Fibroblast of villous mesenchyme (primary cell): ENCODE measurements around the gene SRP68. TPM values are rescaled to one million over a fixed set of nuclear protein-coding genes. Genes with fewer than 3 reads are reported as not detected.

Source experiments
- DNase-seq: peaks from one replicate; pipeline ENCODE4 v3.0.0-alpha.2; 2010; ENCODE audit warnings: low read depth
- H3K4me3 ChIP-seq: 2 replicates; pipeline ENCODE4 v1.5.1; 2011; ENCODE audit warnings: low read depth, mild to moderate bottlenecking, low read length
- total RNA-seq: library from RNA; depleted of rRNA; stranded (reverse); fragments of >200 nt; gene quantifications from 2 replicates; pipeline ENCODE4 v1.2.3, GENCODE V29; 2012
- TF ChIP-seq, protein P1 (sequence below): IDR thresholded peaks from 2 replicates; pipeline ENCODE4 v1.5.1; 2012; ENCODE audit warnings: low read depth, mild to moderate bottlenecking, low read length; ENCODE audit not compliant: insufficient read depth

Gene SRP68
- total RNA-seq, 1 donor = 42.3 TPM

DNA sequence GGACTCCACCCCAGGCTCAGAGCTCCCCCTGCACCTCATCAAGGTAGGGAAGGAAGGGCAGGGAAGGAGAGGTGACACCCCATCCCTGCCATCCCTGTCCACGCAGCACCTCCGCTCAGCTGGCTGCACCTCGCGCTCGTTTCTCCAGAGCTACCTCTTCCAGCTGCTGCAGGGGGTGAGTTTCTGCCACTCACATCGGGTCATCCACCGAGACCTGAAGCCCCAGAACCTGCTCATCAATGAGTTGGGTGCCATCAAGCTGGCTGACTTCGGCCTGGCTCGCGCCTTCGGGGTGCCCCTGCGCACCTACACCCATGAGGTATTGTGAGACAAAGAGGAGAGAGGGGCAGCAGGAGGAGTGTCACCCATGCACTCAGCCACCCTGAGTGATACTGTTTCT is 70.2 kb downstream of the SRP68 start:
- no peak overlapping the region for H3K4me3 ChIP-seq
- no peak for DNase-seq
- TF ChIP-seq, protein P1, sequence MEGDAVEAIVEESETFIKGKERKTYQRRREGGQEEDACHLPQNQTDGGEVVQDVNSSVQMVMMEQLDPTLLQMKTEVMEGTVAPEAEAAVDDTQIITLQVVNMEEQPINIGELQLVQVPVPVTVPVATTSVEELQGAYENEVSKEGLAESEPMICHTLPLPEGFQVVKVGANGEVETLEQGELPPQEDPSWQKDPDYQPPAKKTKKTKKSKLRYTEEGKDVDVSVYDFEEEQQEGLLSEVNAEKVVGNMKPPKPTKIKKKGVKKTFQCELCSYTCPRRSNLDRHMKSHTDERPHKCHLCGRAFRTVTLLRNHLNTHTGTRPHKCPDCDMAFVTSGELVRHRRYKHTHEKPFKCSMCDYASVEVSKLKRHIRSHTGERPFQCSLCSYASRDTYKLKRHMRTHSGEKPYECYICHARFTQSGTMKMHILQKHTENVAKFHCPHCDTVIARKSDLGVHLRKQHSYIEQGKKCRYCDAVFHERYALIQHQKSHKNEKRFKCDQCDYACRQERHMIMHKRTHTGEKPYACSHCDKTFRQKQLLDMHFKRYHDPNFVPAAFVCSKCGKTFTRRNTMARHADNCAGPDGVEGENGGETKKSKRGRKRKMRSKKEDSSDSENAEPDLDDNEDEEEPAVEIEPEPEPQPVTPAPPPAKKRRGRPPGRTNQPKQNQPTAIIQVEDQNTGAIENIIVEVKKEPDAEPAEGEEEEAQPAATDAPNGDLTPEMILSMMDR = no peak

DNA sequence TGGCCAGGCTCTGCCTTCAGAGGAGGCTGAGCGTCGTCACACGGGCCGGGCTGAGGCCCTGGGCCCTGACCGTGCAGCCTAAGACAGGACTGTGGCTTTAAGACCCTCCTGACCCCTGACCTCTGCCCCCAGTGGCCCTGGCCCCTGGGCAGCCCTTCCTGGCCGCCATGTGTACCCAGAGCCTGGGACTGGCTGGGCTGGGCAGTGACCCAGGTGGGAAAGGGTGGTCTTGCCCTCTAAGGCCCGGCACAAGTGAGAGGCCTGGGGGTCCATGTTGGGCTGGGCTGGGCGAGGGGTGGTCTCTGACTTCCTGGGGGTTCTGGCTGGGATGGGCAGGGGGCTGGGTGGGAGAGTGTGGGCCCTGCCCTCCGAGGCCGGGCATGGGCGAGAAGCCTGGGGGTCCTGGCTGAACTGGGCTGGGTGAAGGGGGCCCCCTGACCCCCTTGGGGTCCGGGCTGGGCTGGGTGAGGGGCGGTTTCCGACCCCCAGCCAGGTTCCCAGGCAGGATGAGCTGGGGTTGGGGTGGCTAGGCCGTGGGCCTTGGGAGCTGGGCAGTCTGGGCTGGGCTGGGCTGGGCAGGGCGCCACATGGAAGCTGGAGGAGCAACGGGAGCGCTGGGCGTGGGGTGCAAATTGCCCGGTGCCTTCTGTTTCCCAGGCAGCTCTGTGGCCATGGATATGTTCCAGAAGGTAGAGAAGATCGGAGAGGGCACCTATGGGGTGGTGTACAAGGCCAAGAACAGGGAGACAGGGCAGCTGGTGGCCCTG is 71.4 kb downstream of the SRP68 start, which contains the start of gene CDK3:
Gene CDK3 (plus strand): TSS at position 101 of the 767 bp plus-strand sequence. CDS start 571 bp downstream, at position 672.
- H3K4me3 ChIP-seq = no peak within 1 kb of the TSS
- DNase-seq = no peak
- TF ChIP-seq, protein P1 = no peak

DNA sequence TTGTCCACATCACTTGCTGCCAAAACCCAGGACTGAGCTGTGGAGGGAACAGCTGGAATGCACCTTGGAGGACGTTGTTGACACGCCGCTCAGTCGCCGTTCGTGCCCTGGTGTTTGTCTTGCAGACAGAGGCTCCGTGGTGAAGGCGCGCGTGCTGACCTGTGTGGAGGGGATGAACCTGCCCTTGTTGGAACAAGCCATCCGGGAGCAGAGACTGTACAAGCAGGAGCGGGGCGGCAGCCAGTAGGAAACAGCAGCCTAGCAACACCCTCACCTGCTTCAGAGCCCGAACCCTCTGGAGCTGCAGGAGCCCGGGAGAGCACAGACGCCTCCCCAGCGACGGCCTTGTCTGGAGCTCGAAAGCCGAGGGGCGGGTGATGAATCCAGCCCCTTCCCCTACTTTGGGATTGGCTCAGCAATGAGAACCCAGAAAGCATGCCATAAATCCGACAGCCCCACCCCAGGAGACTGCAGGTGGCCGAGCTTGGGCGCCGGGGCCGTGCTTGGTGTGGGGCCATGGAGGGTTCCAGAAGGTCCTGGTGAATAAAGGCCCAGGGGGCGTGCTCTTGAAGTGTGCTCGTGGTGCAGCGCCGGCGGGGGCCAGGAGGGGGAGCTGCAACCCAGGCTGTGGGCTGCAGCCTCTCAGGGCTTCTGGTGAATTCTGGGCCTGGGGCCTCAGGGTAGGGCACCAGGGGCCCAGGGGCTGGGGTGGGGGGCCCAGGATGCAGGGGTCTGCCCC is 72.1 kb downstream of the SRP68 start:
- TF ChIP-seq, protein P1 = peak; percentile 66
- no peak overlapping the region for H3K4me3 ChIP-seq
- DNase-seq = peak; percentile 30

DNA sequence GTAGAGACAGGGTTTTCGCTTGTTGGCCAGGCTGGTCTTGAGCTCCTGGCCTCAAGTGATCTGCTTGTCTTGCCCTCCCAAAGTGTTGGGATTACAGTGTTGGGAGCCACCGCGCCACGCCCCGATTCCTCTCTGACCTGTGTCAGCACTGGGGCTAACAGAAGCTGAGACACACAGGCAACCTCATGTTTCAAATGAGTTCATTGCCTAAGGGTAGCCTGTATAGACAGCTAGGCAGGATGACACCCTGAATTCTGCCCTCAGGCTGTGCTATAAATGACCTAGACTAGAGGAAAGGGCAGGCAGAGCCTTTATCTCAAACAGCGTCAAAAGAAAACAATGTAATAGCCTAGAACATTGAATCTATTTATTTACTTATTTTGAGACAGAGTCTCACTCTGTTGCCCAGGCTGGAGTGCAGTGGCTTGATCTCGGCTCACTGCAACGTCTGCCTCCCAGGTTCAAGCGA is 74.0 kb downstream of the SRP68 start:
- TF ChIP-seq, protein P1 = no peak
- no peak for DNase-seq
- no peak overlapping the region for H3K4me3 ChIP-seq

DNA sequence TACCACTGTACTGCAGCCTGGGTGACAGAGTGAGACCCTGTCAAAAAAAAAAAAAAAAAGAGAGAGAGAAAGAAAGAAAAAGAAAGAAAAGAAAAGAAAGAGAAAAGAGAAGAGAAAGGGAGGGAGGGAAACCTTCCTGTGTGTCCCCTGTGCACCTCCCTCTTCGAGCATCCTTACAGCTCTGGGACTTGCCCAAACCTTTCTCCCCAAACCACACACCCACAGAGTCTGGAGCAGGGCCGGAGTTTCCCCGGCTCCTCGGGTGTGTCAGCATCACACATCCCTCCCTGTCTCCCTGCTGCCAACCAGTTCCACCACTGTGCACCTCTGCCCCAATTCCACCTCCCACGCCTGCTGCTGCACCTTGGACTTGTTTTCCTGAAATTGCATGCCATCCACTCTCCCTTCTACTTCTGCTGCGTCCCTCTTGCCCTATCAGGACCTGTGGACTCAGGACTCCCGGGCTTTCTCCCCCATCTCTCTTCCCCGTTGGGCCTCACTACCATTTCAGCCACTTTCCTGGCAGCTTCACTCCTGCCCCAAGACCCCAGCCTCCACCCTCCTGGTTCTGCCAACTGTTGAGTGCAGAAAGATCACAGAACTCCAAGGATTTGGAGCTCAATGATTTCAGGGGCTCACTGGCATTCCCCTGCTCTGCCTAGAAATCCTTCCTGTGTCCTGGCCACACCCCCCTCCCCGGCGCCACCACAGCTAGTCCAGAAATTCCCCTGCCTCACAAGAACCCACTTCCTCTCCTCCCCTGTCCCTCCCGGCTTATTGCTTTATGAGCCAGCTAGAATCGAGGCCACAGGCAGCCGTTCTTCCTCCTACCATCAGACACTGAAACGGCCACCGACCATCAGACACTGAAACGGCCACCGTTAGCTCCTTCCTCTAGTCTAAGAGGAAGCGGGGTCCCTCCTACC is 75.4 kb downstream of the SRP68 start:
- H3K4me3 ChIP-seq = no peak overlapping the region
- DNase-seq = peak; percentile 58
- TF ChIP-seq, protein P1 = no peak

DNA sequence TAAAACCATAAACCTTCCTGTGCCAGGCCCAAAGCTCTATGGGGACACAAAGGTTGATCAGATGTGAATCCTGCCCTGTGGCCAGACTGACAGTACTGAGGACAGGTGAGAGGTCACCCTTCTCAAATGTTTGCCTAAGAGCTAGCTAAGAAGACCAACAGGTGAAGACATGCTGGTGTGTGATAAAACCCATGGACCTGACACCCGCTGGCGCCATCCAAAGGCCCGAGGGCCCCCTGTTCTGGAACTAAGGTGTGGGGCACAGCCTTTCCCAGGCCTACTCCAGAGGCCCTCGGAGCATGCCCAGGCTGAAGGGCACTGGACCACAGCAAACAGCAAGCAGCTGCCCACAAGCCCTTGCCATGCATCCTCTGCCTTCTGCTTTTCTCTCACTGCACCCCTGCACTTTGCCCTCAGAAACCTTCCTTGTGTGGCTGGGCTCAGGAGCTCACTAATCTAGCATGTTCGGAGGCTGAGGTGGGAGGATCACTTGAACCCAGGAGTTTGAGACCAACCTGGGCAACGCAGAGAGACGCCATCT is 76.9 kb downstream of the SRP68 start:
- no peak overlapping the region for H3K4me3 ChIP-seq
- no peak for DNase-seq
- TF ChIP-seq, protein P1 = no peak
